NCI-H187 (cell line): ENCODE results near the gene CCR8.
"Not testable (repeated sequence)": the region's sequence is repeated elsewhere in the genome, so short reads cannot be mapped to it uniquely, and the experiment has no call there.

ENCODE experiments used
- DNase-seq, 2 experiments: peaks; one replicate each; lab custom pipeline; 2025; lab: John Stamatoyannopoulos, UW

CCR8 gene

GRCh38 chr3:39349080-39349479 is 19.6 kb downstream of the CCR8 start:
- peak in 1 of 2 experiments; percentile 1 for DNase-seq

- DNase-seq = no peak
Measured at GRCh38 chr3:39350714-39351113, 21.2 kb downstream of the CCR8 start.

- not testable (repeated sequence) for DNase-seq
Measured at GRCh38 chr3:39351134-39351533, 21.6 kb downstream of the CCR8 start.

- not testable (repeated sequence) for DNase-seq
Measured at GRCh38 chr3:39353168-39353927, 23.8 kb downstream of the CCR8 start.

- DNase-seq = no peak
Measured at GRCh38 chr3:39358333-39358732, 28.8 kb downstream of the CCR8 start.

GRCh38 chr3:39361252-39361927 is 31.9 kb downstream of the CCR8 start:
- DNase-seq = no peak

- DNase-seq = no peak
Measured at GRCh38 chr3:39362192-39362591, 32.7 kb downstream of the CCR8 start.

GRCh38 chr3:39362812-39363211 is 33.3 kb downstream of the CCR8 start:
- peak; percentile 17 to 39 for DNase-seq

GRCh38 chr3:39370450-39370849 is 40.9 kb downstream of the CCR8 start:
- DNase-seq = not testable (repeated sequence)

GRCh38 chr3:39372833-39373232 is 43.3 kb downstream of the CCR8 start:
- DNase-seq = no peak

- no peak for DNase-seq
Measured at GRCh38 chr3:39376959-39377634, 47.6 kb downstream of the CCR8 start.

GRCh38 chr3:39378088-39378487 is 48.6 kb downstream of the CCR8 start:
- no peak for DNase-seq

GRCh38 chr3:39378957-39379777 is 49.7 kb downstream of the CCR8 start:
- DNase-seq = no peak

- no peak for DNase-seq
Measured at GRCh38 chr3:39379778-39380155, 50.3 kb downstream of the CCR8 start.

- no peak for DNase-seq
Measured at GRCh38 chr3:39381432-39381831, 51.9 kb downstream of the CCR8 start.
